Measurements from ENCODE around the gene NLRP12. TPM values are rescaled to one million over a fixed set of nuclear protein-coding genes. Genes with fewer than 3 reads are reported as not detected.
"Not testable (repeated sequence)": the region's sequence is repeated elsewhere in the genome, so short reads cannot be mapped to it uniquely, and the experiment has no call there.

The NLRP12 gene
- total and polyA plus RNA-seq, 2 donors (not counting 1 experiment from before 2014, with no cell fraction given), result not detected

DNA sequence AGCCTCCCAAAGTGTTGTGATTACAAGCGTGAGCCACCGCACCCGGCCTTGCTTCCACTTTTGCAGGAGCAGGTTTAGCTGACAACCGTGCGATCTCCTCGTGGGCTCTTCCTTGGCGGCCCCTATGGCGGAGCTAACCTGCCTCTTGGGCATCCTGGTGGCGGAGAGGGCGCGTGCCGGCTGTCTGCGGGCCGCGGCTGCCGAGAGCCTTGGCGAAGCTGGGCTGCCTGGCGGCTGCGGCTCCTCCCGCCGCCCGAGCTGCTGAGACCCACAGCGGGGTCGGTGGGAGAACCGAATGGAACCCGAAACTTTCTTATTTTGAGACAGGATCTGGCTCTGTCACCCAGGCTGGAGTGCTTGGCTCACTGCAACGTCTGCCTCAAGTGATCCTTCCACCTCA is 55.7 kb downstream of the NLRP12 start:
- Histone ChIP-seq H3K4me2 (ENCODE audit: extremely low read depth, insufficient read depth, low read length) (no peak overlapping the region), H3K79me2 (ENCODE audit: control insufficient read depth, insufficient read depth, low read length) (no peaks in the 10 kb centered on the region), H3K27ac (ENCODE audit: insufficient read depth, low read length) (no peak overlapping the region), H3K4me1 (ENCODE audit: control insufficient read depth, extremely low read depth, insufficient read depth, low read length) (no peaks in the 10 kb centered on the region), H3K4me3 (replicated peaks in 1 of 4; ENCODE audit: control extremely low read depth in 1 of 4, insufficient read depth in 1 of 4, low read depth in 3 of 4, low read length in 4 of 4) (no peak overlapping the region), H2AFZ (ENCODE audit: low read length) (no peak overlapping the region), H3K27me3 (ENCODE audit: control insufficient read depth, insufficient read depth, low read length) (no peaks in the 10 kb centered on the region), H4K20me1 (ENCODE audit: control insufficient read depth, extremely low read depth, insufficient read depth, low read length) (no peaks in the 10 kb centered on the region), H3K9ac (ENCODE audit: insufficient read depth, low read length) (no peak overlapping the region), H3K9me3 (ENCODE audit: control insufficient read depth, insufficient read depth, low read depth, low read length) (no peaks in the 10 kb centered on the region), H3K36me3 (ENCODE audit: control insufficient read depth, insufficient read depth, low read length) (no peaks in the 10 kb centered on the region)
- no peak for DNase-seq (ENCODE audit: low read depth in 2 of 2)
- TF ChIP-seq, protein P1, sequence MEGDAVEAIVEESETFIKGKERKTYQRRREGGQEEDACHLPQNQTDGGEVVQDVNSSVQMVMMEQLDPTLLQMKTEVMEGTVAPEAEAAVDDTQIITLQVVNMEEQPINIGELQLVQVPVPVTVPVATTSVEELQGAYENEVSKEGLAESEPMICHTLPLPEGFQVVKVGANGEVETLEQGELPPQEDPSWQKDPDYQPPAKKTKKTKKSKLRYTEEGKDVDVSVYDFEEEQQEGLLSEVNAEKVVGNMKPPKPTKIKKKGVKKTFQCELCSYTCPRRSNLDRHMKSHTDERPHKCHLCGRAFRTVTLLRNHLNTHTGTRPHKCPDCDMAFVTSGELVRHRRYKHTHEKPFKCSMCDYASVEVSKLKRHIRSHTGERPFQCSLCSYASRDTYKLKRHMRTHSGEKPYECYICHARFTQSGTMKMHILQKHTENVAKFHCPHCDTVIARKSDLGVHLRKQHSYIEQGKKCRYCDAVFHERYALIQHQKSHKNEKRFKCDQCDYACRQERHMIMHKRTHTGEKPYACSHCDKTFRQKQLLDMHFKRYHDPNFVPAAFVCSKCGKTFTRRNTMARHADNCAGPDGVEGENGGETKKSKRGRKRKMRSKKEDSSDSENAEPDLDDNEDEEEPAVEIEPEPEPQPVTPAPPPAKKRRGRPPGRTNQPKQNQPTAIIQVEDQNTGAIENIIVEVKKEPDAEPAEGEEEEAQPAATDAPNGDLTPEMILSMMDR (conservative IDR thresholded peaks at IDR 0.05 in 1 of 2, IDR thresholded peaks at IDR 0.05 in 1 of 2; ENCODE audit: low read depth in 1 of 2, low read length in 2 of 2), result no peak
- TF ChIP-seq EZH2 (IDR thresholded peaks at IDR 0.05; ENCODE audit: low read length, missing control alignments), result no peak

- H3K4me2 ChIP-seq (ENCODE audit: extremely low read depth, insufficient read depth, low read length); H3K9ac ChIP-seq (ENCODE audit: insufficient read depth, low read length); H3K4me1 ChIP-seq (ENCODE audit: control insufficient read depth, extremely low read depth, insufficient read depth, low read length); H4K20me1 ChIP-seq (ENCODE audit: control insufficient read depth, extremely low read depth, insufficient read depth, low read length); H3K4me3 ChIP-seq (replicated peaks in 1 of 4; ENCODE audit: control extremely low read depth in 1 of 4, insufficient read depth in 1 of 4, low read depth in 3 of 4, low read length in 4 of 4); H3K36me3 ChIP-seq (ENCODE audit: control insufficient read depth, insufficient read depth, low read length); H3K9me3 ChIP-seq (ENCODE audit: control insufficient read depth, insufficient read depth, low read depth, low read length); H3K79me2 ChIP-seq (ENCODE audit: control insufficient read depth, insufficient read depth, low read length); H2AFZ ChIP-seq (ENCODE audit: low read length); H3K27me3 ChIP-seq (ENCODE audit: control insufficient read depth, insufficient read depth, low read length); DNase-seq (ENCODE audit: low read depth in 2 of 2); H3K27ac ChIP-seq (ENCODE audit: insufficient read depth, low read length): not testable (repeated sequence)
Observed at GRCh38 chr19:53758991-53759390, 65.1 kb downstream of the NLRP12 start.

Other genes starting within 250 kb of the NLRP12 start
- not detected in 2 replicates for gene DPRX, start 192.3 kb downstream of the NLRP12 start, total RNA-seq
- gene DPRX, start 192.3 kb downstream of the NLRP12 start, polyA plus RNA-seq, result not detected in 2 replicates
- 3.1 and 9.1 TPM in 2 replicates for gene MYADM, start 43.6 kb upstream of the NLRP12 start, total RNA-seq
- 46.0 and 51.5 TPM in 2 replicates for gene MYADM, start 43.6 kb upstream of the NLRP12 start, polyA plus RNA-seq
- not detected in 2 replicates for gene PRKCG, start 57.9 kb upstream of the NLRP12 start, total RNA-seq
- not detected in 2 replicates for gene PRKCG, start 57.9 kb upstream of the NLRP12 start, polyA plus RNA-seq
- gene CACNG7, start 85.0 kb upstream of the NLRP12 start, total RNA-seq, result 0.17 and 0.26 TPM in 2 replicates
- 0.68 and 3.2 TPM in 2 replicates for gene CACNG7, start 85.0 kb upstream of the NLRP12 start, polyA plus RNA-seq
- under 0.01 TPM in 1 of 2 replicates, not detected in the other for gene CACNG8, start 138.6 kb upstream of the NLRP12 start, total RNA-seq
- 0.01 TPM in 2 replicates for gene CACNG8, start 138.6 kb upstream of the NLRP12 start, polyA plus RNA-seq
- gene CACNG6, start 167.3 kb upstream of the NLRP12 start, total RNA-seq, result under 0.01 TPM in 1 of 2 replicates, not detected in the other
- 0.06 TPM in 1 of 2 replicates, not detected in the other for gene CACNG6, start 167.3 kb upstream of the NLRP12 start, polyA plus RNA-seq
- gene VSTM1, start 239.6 kb upstream of the NLRP12 start, total RNA-seq, result not detected in 2 replicates
- not detected in 2 replicates for gene VSTM1, start 239.6 kb upstream of the NLRP12 start, polyA plus RNA-seq